Stimulated activated CD4-positive, alpha-beta T cell treated with anti-CD3 and anti-CD28 coated beads, Interleukin-12 subunit alpha, Interleukin-12 subunit beta, amount 100 ng/mL, for 24 hours (primary cell): ENCODE measurements around the gene PROK1.
A peak's percentile ranks its signal among the peaks of the same experiment; 100 is the strongest.

Source experiments
- DNase-seq, 2 experiments: peaks; one replicate each; pipeline ENCODE4 v3.0.0-alpha.2; 2020; ENCODE audit warnings: low read depth in 2 of 2

The PROK1 gene

GRCh38 chr1:110488867-110489266, 37.9 kb downstream of the PROK1 start:
- no peak for DNase-seq

GRCh38 chr1:110489406-110489805, 38.5 kb downstream of the PROK1 start:
- no peak for DNase-seq

- DNase-seq, result no peak
These were observed 39.1 kb downstream of the PROK1 start for GRCh38 chr1:110489973-110490542.

- DNase-seq, result no peak
These were observed 40.0 kb downstream of the PROK1 start for GRCh38 chr1:110490791-110491451.

- no peak for DNase-seq
These were observed 41.6 kb downstream of the PROK1 start for GRCh38 chr1:110492573-110492972.

GRCh38 chr1:110493059-110493699, 42.2 kb downstream of the PROK1 start:
- no peak for DNase-seq

- DNase-seq, result no peak
These were observed 43.1 kb downstream of the PROK1 start for GRCh38 chr1:110494036-110494435.

GRCh38 chr1:110494522-110495406, 43.8 kb downstream of the PROK1 start:
- DNase-seq, result no peak

GRCh38 chr1:110495926-110496600, 45.1 kb downstream of the PROK1 start:
- peak; percentile 52 to 78 for DNase-seq

GRCh38 chr1:110498270-110498669, 47.3 kb downstream of the PROK1 start:
- no peak for DNase-seq

GRCh38 chr1:110501488-110502132, 50.7 kb downstream of the PROK1 start:
- DNase-seq, result no peak

GRCh38 chr1:110502402-110503151, 51.6 kb downstream of the PROK1 start:
- DNase-seq, result no peak

- no peak for DNase-seq
These were observed 52.5 kb downstream of the PROK1 start for GRCh38 chr1:110503471-110503870.

GRCh38 chr1:110504226-110504625, 53.3 kb downstream of the PROK1 start:
- DNase-seq, result no peak

- DNase-seq, result no peak
These were observed 54.6 kb downstream of the PROK1 start for GRCh38 chr1:110505596-110505995.

GRCh38 chr1:110506541-110506940, 55.6 kb downstream of the PROK1 start:
- no peak for DNase-seq
